Measurements from ENCODE around the gene DACT3. TPM values are rescaled to one million over a fixed set of nuclear protein-coding genes. Genes with fewer than 3 reads are reported as not detected.

Gene DACT3
- total RNA-seq, 4 donors from 2014 or later: 0.68 to 1.8 (median 1.2) TPM

DNA sequence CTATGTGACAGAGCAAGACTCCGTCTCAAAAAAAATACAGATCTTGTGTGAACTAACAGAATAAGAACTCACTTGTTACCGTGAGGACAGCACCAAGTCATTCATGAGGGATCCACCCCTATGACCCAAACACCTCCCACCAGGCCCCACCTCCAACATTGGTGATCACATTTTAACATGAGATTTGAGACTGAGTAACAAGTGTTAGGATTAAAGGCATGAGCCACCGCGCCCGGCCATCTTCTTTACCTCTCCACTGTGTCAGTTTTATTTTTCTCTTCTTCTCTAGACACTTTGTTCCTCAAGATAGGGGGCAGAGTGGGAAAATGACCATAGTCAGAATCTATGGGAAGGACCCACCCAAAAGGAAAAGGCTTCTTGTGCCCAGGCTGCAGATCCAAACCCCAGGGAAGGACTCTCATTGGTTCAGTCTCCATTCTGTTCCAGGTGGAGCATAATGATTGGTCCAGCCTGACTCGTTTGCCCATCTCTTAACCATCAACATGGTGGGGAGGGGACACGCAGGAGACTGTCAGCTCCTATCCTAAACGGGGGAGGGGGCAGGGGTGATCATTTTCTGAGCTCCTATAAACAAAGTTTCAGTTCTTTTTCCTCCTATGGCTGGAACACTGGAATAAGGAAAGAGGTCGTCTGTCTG lies 61.1 kb downstream of the DACT3 start:
- Histone ChIP-seq H3K27ac (peak overlapping the region; percentile 96), H3K36me3 (no peaks in the 10 kb centered on the region), H3K4me3 (peak overlapping the region; percentile 78), H3K4me1 (peaks cover 32% of the 10 kb centered on the region), H3K9me3 (no peaks in the 10 kb centered on the region), H3K27me3 (no peaks in the 10 kb centered on the region)
- TF ChIP-seq EP300 (IDR thresholded peaks at IDR 0.05) (no peak), POLR2A (IDR thresholded peaks at IDR 0.05) (no peak), POLR2AphosphoS5 (IDR thresholded peaks at IDR 0.05) (no peak)
- TF ChIP-seq, protein P1, sequence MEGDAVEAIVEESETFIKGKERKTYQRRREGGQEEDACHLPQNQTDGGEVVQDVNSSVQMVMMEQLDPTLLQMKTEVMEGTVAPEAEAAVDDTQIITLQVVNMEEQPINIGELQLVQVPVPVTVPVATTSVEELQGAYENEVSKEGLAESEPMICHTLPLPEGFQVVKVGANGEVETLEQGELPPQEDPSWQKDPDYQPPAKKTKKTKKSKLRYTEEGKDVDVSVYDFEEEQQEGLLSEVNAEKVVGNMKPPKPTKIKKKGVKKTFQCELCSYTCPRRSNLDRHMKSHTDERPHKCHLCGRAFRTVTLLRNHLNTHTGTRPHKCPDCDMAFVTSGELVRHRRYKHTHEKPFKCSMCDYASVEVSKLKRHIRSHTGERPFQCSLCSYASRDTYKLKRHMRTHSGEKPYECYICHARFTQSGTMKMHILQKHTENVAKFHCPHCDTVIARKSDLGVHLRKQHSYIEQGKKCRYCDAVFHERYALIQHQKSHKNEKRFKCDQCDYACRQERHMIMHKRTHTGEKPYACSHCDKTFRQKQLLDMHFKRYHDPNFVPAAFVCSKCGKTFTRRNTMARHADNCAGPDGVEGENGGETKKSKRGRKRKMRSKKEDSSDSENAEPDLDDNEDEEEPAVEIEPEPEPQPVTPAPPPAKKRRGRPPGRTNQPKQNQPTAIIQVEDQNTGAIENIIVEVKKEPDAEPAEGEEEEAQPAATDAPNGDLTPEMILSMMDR (IDR thresholded peaks at IDR 0.05): no peak
- no peak for DNase-seq (ENCODE audit: low spot score in 2 of 2)
- WGBS: 65% methylated on average over 9 of the region's 9 CpGs

DNA sequence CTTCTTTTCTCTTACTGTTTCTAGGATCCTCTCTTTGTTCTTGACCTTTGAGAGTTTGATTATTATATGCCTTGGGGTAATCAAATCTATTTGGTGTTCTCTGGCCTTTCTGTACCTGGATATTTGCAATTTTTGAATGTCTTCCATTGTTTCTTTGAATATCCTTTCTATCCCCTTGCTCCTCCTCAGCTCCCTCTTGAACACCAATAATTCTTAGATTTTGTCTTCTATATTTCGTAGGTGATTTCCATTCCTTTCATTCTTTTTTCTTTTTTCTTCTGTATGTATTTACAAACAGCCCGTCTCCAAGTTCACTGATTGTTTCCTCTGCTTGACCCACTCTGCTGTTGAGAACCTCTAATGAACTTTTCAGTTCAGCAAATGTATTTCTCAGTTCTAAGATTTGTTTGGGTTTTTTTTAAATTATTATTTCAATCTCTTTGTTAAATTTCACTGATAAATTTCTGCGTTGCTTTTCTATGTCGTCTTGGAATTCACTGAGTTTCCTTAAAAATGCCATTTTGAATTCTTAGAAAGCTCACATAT lies 62.5 kb downstream of the DACT3 start:
- Histone ChIP-seq H3K9me3 (no peaks in the 10 kb centered on the region), H3K27me3 (no peaks in the 10 kb centered on the region), H3K4me1 (peaks cover 18% of the 10 kb centered on the region), H3K36me3 (no peaks in the 10 kb centered on the region), H3K27ac (no peak overlapping the region), H3K4me3 (no peak overlapping the region)
- no peak for TF ChIP-seq EP300 (IDR thresholded peaks at IDR 0.05)
- TF ChIP-seq, protein P1 (IDR thresholded peaks at IDR 0.05): no peak
- TF ChIP-seq POLR2AphosphoS5 (IDR thresholded peaks at IDR 0.05): no peak
- TF ChIP-seq POLR2A (IDR thresholded peaks at IDR 0.05): no peak
- 96% methylated on average over 4 of the region's 4 CpGs for WGBS
- DNase-seq (ENCODE audit: low spot score in 2 of 2): no peak

Other genes with a start within 250 kb of the DACT3 start
- 1 to 10 TPM; 1.6 to 6.5 (median 3.3) TPM for gene CCDC8, start 247.6 kb downstream of the DACT3 start, total RNA-seq
- under 1 TPM in 1 of 4 donors, not detected in 3; 0.13 TPM for gene PNMA8C, start 232.2 kb downstream of the DACT3 start, total RNA-seq
- gene PNMA8A, start 189.6 kb downstream of the DACT3 start, total RNA-seq: 1 to 10 TPM in 3 of 4 donors, under 1 TPM in 1; 0.72 to 3.9 (median 1.4) TPM
- gene PNMA8B, start 165.3 kb downstream of the DACT3 start, total RNA-seq: 1 to 10 TPM; 1.8 to 3.2 (median 2.8) TPM
- 100 to 1,000 TPM in 1 of 4 donors, 10 to 100 TPM in 3; 56.0 to 102 (median 78.6) TPM for gene CALM3, start 59.9 kb downstream of the DACT3 start, total RNA-seq
- 1 to 10 TPM in 3 of 4 donors, under 1 TPM in 1; 0.57 to 6.7 (median 2.4) TPM for gene PTGIR, start 36.1 kb downstream of the DACT3 start, total RNA-seq
- not detected for gene GNG8, start 25.0 kb downstream of the DACT3 start, total RNA-seq
- gene PRKD2, start 55.9 kb upstream of the DACT3 start, total RNA-seq: 100 to 1,000 TPM in 1 of 4 donors, 10 to 100 TPM in 3; 51.5 to 136 (median 61.2) TPM
- 10 to 100 TPM in 1 of 4 donors, 1 to 10 TPM in 3; 7.1 to 15.2 (median 7.8) TPM for gene FKRP, start 84.9 kb upstream of the DACT3 start, total RNA-seq
- 10 to 100 TPM; 73.2 to 87.6 (median 81.1) TPM for gene STRN4, start 85.3 kb upstream of the DACT3 start, total RNA-seq
- gene SLC1A5, start 127.4 kb upstream of the DACT3 start, total RNA-seq: 100 to 1,000 TPM in 3 of 4 donors, 10 to 100 TPM in 1; 79.4 to 191 (median 131) TPM
- 10 to 100 TPM; 50.6 to 93.3 (median 75.0) TPM for gene AP2S1, start 189.7 kb upstream of the DACT3 start, total RNA-seq
- 10 to 100 TPM; 33.9 to 54.2 (median 46.5) TPM for gene ARHGAP35, start 199.8 kb upstream of the DACT3 start, total RNA-seq

Measured in suprapubic skin (tissue), 4 donors.